GM21390 (cell line): Measurements from ENCODE around the gene TEDC1.

Source experiments
- ATAC-seq: cut with Tn5 transposase; IDR thresholded peaks from one replicate; pipeline ENCODE4 v1.9.1; 2021; ENCODE audit not compliant: unreplicated experiment

Gene TEDC1

GRCh38 chr14:105490572-105491365, at the start of gene TEDC1:
TSS of gene TEDC1 (plus strand) at chr14:105491246. CDS start at chr14:105491376, 130 bp downstream.
- ATAC-seq: peak; percentile 62

- no peak for ATAC-seq
These were observed 48.9 kb upstream of the TEDC1 start for GRCh38 chr14:105442125-105442524.

- ATAC-seq: no peak
These were observed 48.2 kb upstream of the TEDC1 start for GRCh38 chr14:105442834-105443233.

GRCh38 chr14:105444859-105445258, 46.2 kb upstream of the TEDC1 start:
- ATAC-seq: no peak

- ATAC-seq: no peak
These were observed 45.8 kb upstream of the TEDC1 start for GRCh38 chr14:105445290-105445689.

- ATAC-seq: no peak
These were observed 44.9 kb upstream of the TEDC1 start for GRCh38 chr14:105445901-105446845.

GRCh38 chr14:105446971-105447370, 44.1 kb upstream of the TEDC1 start:
- ATAC-seq: no peak

GRCh38 chr14:105447651-105448640, 43.1 kb upstream of the TEDC1 start:
- ATAC-seq: no peak

GRCh38 chr14:105448706-105449111, 42.3 kb upstream of the TEDC1 start:
- no peak for ATAC-seq

GRCh38 chr14:105449276-105450122, 41.5 kb upstream of the TEDC1 start:
- ATAC-seq: no peak

GRCh38 chr14:105450123-105450505, 40.9 kb upstream of the TEDC1 start:
- no peak for ATAC-seq

GRCh38 chr14:105450864-105451720, 40.0 kb upstream of the TEDC1 start:
- ATAC-seq: no peak

- no peak for ATAC-seq
These were observed 38.1 kb upstream of the TEDC1 start for GRCh38 chr14:105452963-105453362.

GRCh38 chr14:105453847-105454246, 37.2 kb upstream of the TEDC1 start:
- no peak for ATAC-seq

- ATAC-seq: no peak
These were observed 35.9 kb upstream of the TEDC1 start for GRCh38 chr14:105455086-105455640.

GRCh38 chr14:105455766-105456660, 35.0 kb upstream of the TEDC1 start:
- no peak for ATAC-seq
